ENCODE data around the gene CLEC12A. TPM values are rescaled to one million over a fixed set of nuclear protein-coding genes. Genes with fewer than 3 reads are reported as not detected.

The CLEC12A gene
- total RNA-seq, 1 experiment from 2014 or later, result not detected

- DNase-seq, result no peak
- Histone ChIP-seq H3K4me3 (ENCODE audit: low read depth, low read length) (no peak overlapping the region), H3K9me3 (no peaks in the 10 kb centered on the region), H3K36me3 (ENCODE audit: control insufficient read depth, insufficient read depth, low read length) (no peaks in the 10 kb centered on the region), H3K4me1 (no peaks in the 10 kb centered on the region), H3K27me3 (replicated peaks; ENCODE audit: control insufficient read depth, insufficient read depth, low read length) (no peaks in the 10 kb centered on the region)
- ChIA-PET POLR2A (no interaction called here), CTCF (no interaction called here)
- Mint-ChIP-seq H3K27ac (ENCODE audit: unreplicated experiment) (no peak overlapping the region), H3K36me3 (ENCODE audit: insufficient read depth, unreplicated experiment) (no peaks in the 10 kb centered on the region), H3K4me1 (ENCODE audit: low read depth, unreplicated experiment) (no peaks in the 10 kb centered on the region), H3K4me3 (ENCODE audit: unreplicated experiment) (no peak overlapping the region), H3K9me3 (ENCODE audit: unreplicated experiment) (no peaks in the 10 kb centered on the region), H3K27me3 (ENCODE audit: insufficient read depth, unreplicated experiment) (peaks cover 21% of the 10 kb centered on the region)
- BruUV-seq (replicated peaks), result no TSS peak
- no peak for TF ChIP-seq CTCF (IDR thresholded peaks at IDR 0.05; ENCODE audit: insufficient read depth in 1 of 2, low read depth in 1 of 2, low read length in 1 of 2, severe bottlenecking in 1 of 2, unreplicated experiment in 1 of 2)
- intact Hi-C loops (cut with micrococcal nuclease; ENCODE audit: unreplicated experiment), result no loop called here
Measured at GRCh38 chr12:9943240-9943639, 28.0 kb upstream of the CLEC12A start.

- Mint-ChIP-seq H3K36me3 (ENCODE audit: insufficient read depth, unreplicated experiment) (no peaks in the 10 kb centered on the region), H3K4me3 (ENCODE audit: unreplicated experiment) (no peak overlapping the region), H3K9me3 (ENCODE audit: unreplicated experiment) (no peaks in the 10 kb centered on the region), H3K4me1 (ENCODE audit: low read depth, unreplicated experiment) (no peaks in the 10 kb centered on the region), H3K27ac (ENCODE audit: unreplicated experiment) (no peak overlapping the region), H3K27me3 (ENCODE audit: insufficient read depth, unreplicated experiment) (peaks cover 20% of the 10 kb centered on the region)
- Histone ChIP-seq H3K4me3 (ENCODE audit: low read depth, low read length) (no peak overlapping the region), H3K4me1 (no peaks in the 10 kb centered on the region), H3K36me3 (ENCODE audit: control insufficient read depth, insufficient read depth, low read length) (no peaks in the 10 kb centered on the region), H3K27me3 (replicated peaks; ENCODE audit: control insufficient read depth, insufficient read depth, low read length) (no peaks in the 10 kb centered on the region), H3K9me3 (no peaks in the 10 kb centered on the region)
- ChIA-PET POLR2A (no interaction called here), CTCF (no interaction called here)
- DNase-seq, result no peak
- no TSS peak for BruUV-seq (replicated peaks)
- no peak for TF ChIP-seq CTCF (IDR thresholded peaks at IDR 0.05; ENCODE audit: insufficient read depth in 1 of 2, low read depth in 1 of 2, low read length in 1 of 2, severe bottlenecking in 1 of 2, unreplicated experiment in 1 of 2)
- intact Hi-C loops (cut with micrococcal nuclease; ENCODE audit: unreplicated experiment), result no loop called here
Measured at GRCh38 chr12:9944391-9944790, 26.8 kb upstream of the CLEC12A start.

DNA sequence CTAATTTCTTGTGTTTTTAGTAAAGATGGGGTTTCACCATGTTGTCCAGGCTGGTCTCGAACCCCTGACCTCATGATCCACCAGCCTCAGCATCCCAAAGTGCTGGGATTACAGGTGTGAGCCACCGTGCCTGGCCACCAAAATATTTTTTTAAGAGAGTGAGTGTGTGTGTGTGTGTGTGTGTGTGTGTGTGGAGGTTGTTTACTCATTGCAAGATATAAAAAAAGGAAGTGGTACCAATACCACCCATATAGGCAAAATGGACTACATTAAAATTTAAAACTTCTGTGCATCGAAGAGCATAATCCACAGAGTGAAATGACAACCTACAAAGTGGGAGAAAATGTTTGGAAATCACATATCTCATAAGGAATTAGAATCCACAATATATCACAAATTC, 23.5 kb upstream of the CLEC12A start:
- H3K36me3 ChIP-seq (ENCODE audit: control insufficient read depth, insufficient read depth, low read length), result no peaks in the 10 kb centered on the region
- H3K4me1 Mint-ChIP-seq (ENCODE audit: low read depth, unreplicated experiment), result no peaks in the 10 kb centered on the region

More for the DNA sequence above, 23.5 kb upstream of the CLEC12A start:
- CTCF ChIA-PET, result no interaction called here
- POLR2A ChIA-PET, result no interaction called here
- Mint-ChIP-seq H3K27ac (ENCODE audit: unreplicated experiment) (no peak overlapping the region), H3K27me3 (ENCODE audit: insufficient read depth, unreplicated experiment) (peaks cover 11% of the 10 kb centered on the region), H3K4me3 (ENCODE audit: unreplicated experiment) (no peak overlapping the region), H3K9me3 (ENCODE audit: unreplicated experiment) (no peaks in the 10 kb centered on the region), H3K36me3 (ENCODE audit: insufficient read depth, unreplicated experiment) (no peaks in the 10 kb centered on the region)
- no peaks in the 10 kb centered on the region for H3K9me3 ChIP-seq
- TF ChIP-seq CTCF (IDR thresholded peaks at IDR 0.05; ENCODE audit: insufficient read depth in 1 of 2, low read depth in 1 of 2, low read length in 1 of 2, severe bottlenecking in 1 of 2, unreplicated experiment in 1 of 2), result no peak
- H3K4me3 ChIP-seq (ENCODE audit: low read depth, low read length), result no peak overlapping the region
- intact Hi-C loops (cut with micrococcal nuclease; ENCODE audit: unreplicated experiment), result no loop called here
- H3K27me3 ChIP-seq (replicated peaks; ENCODE audit: control insufficient read depth, insufficient read depth, low read length), result no peaks in the 10 kb centered on the region
- no peaks in the 10 kb centered on the region for H3K4me1 ChIP-seq
- DNase-seq, result no peak
- no TSS peak for BruUV-seq (replicated peaks)

Data from Caco-2 (cell line).